Kidney tubule cell (primary cell): Measurements from ENCODE around the gene PAPOLB.

Experiments
- DNase-seq: peaks from one replicate; pipeline ENCODE4 v3.0.0-alpha.2; 2018; ENCODE audit warnings: low spot score

Gene PAPOLB

GRCh38 chr7:4841836-4842235 is 20.0 kb downstream of the PAPOLB start:
- no peak for DNase-seq

- DNase-seq, result no peak
These were observed 20.6 kb downstream of the PAPOLB start for GRCh38 chr7:4841007-4841784.

- no peak for DNase-seq
These were observed 21.7 kb downstream of the PAPOLB start for GRCh38 chr7:4840079-4840501.

- DNase-seq, result no peak
These were observed 23.1 kb downstream of the PAPOLB start for GRCh38 chr7:4838626-4839334.

- no peak for DNase-seq
These were observed 23.8 kb downstream of the PAPOLB start for GRCh38 chr7:4837803-4838625.

- no peak for DNase-seq
These were observed 24.6 kb downstream of the PAPOLB start for GRCh38 chr7:4837041-4837802.

- no peak for DNase-seq
These were observed 25.6 kb downstream of the PAPOLB start for GRCh38 chr7:4836206-4836661.

GRCh38 chr7:4835398-4836205 is 26.2 kb downstream of the PAPOLB start:
- no peak for DNase-seq

- DNase-seq, result no peak
These were observed 27.0 kb downstream of the PAPOLB start for GRCh38 chr7:4834601-4835397.

- DNase-seq, result no peak
These were observed 27.9 kb downstream of the PAPOLB start for GRCh38 chr7:4833691-4834600.

- DNase-seq, result no peak
These were observed 28.7 kb downstream of the PAPOLB start for GRCh38 chr7:4833176-4833575.

GRCh38 chr7:4832711-4833110 is 29.1 kb downstream of the PAPOLB start:
- DNase-seq, result no peak

GRCh38 chr7:4831723-4832495 is 29.9 kb downstream of the PAPOLB start:
- no peak for DNase-seq

- DNase-seq, result peak; percentile 72
These were observed 31.7 kb downstream of the PAPOLB start for GRCh38 chr7:4830176-4830575.

GRCh38 chr7:4828720-4829383 is 33.0 kb downstream of the PAPOLB start:
- no peak for DNase-seq

GRCh38 chr7:4825081-4825480 is 36.7 kb downstream of the PAPOLB start:
- no peak for DNase-seq

- no peak for DNase-seq
These were observed 37.6 kb downstream of the PAPOLB start for GRCh38 chr7:4824120-4824775.
